Prostate gland (tissue), 2 donors: Measurements from ENCODE around the gene TPSB2. TPM values are rescaled to one million over a fixed set of nuclear protein-coding genes. Genes with fewer than 3 reads are reported as not detected.
"Not testable (repeated sequence)": the region's sequence is repeated elsewhere in the genome, so short reads cannot be mapped to it uniquely, and the experiment has no call there.

ENCODE experiments used
- DNase-seq: peaks from one replicate; pipeline ENCODE4 v3.0.0-alpha.2; 2019; ENCODE audit warnings: low spot score
- H3K27ac ChIP-seq, 2 donors: fragments of 200-600 bp; sonication (generic); 2 replicates each; pipeline ENCODE4 v1.5.1; 2017 to 2019
- H3K27me3 ChIP-seq: fragments of 200-600 bp; sonication (generic); replicated peaks from 2 replicates; pipeline ENCODE4 v1.5.1; 2019; ENCODE audit not compliant: insufficient read depth
- H3K36me3 ChIP-seq, 2 donors: fragments of 200-600 bp; sonication (generic); 1 replicate in 1 of 2; 2 replicates in 1 of 2; pipeline versions ENCODE4 v1.5.1 to v1.8.1; 2017 to 2019
- H3K4me1 ChIP-seq: fragments of 200-600 bp; sonication (generic); replicated peaks from 2 replicates; pipeline ENCODE4 v1.5.1; 2019
- H3K4me3 ChIP-seq, 2 donors: fragments of 200-600 bp; sonication (generic); 2 replicates each; pipeline ENCODE4 v1.5.1; 2017 to 2019
- H3K9me3 ChIP-seq: fragments of 200-600 bp; sonication (generic); 2 replicates; pipeline ENCODE4 v1.5.1; 2017
- POLR2A ChIP-seq: fragments of 450-650 bp; IDR thresholded peaks from one replicate; pipeline ENCODE4 v1.6.1; 2016; ENCODE audit warnings: antibody characterized with exemption, mild to moderate bottlenecking
- POLR2AphosphoS5 ChIP-seq: sonication (generic); formaldehyde crosslinking; IDR thresholded peaks from one replicate; pipeline ENCODE4 v1.6.1; 2017; ENCODE audit warnings: antibody characterized with exemption
- WGBS: methylation state at CpG from one replicate; pipeline ENCODE4 v1.1.5; 2018; 5-methylcytosine and 5-hydroxymethylcytosine counted together
- intact Hi-C: fragments of 100-400 bp; cut with DNase I; formaldehyde crosslinking; loops from one replicate; pipeline ENCODE4 v1.14.2; 2022
- total RNA-seq, 2 donors: library from RNA; depleted of rRNA; stranded (reverse); fragments of >200 nt; gene quantifications; one replicate each; pipeline ENCODE4 v1.1.0, GENCODE V29; 2016
- TF ChIP-seq, protein P1 (sequence below), 4 experiments: fragments of 200-600 bp in 2 of 4; fragments of 450-650 bp in 2 of 4; sonication (generic) in 2 of 4; IDR thresholded peaks; 1 replicate in 3 of 4; 2 replicates in 1 of 4; pipeline ENCODE4 v1.5.1; 2016 to 2019; ENCODE audit warnings: antibody characterized with exemption in 4 of 4, mild to moderate bottlenecking in 2 of 4, moderate library complexity in 2 of 4

The TPSB2 gene
- total RNA-seq, 2 donors from 2014 or later: 31.8 to 78.7 TPM

- Histone ChIP-seq H3K27ac (no peak overlapping the region), H3K4me3 (no peak overlapping the region), H3K27me3 (no peaks in the 10 kb centered on the region), H3K4me1 (no peaks in the 10 kb centered on the region), H3K9me3 (no peaks in the 10 kb centered on the region), H3K36me3 (no peaks in the 10 kb centered on the region)
- TF ChIP-seq POLR2A (no peak), POLR2AphosphoS5 (no peak)
- TF ChIP-seq, protein P1, sequence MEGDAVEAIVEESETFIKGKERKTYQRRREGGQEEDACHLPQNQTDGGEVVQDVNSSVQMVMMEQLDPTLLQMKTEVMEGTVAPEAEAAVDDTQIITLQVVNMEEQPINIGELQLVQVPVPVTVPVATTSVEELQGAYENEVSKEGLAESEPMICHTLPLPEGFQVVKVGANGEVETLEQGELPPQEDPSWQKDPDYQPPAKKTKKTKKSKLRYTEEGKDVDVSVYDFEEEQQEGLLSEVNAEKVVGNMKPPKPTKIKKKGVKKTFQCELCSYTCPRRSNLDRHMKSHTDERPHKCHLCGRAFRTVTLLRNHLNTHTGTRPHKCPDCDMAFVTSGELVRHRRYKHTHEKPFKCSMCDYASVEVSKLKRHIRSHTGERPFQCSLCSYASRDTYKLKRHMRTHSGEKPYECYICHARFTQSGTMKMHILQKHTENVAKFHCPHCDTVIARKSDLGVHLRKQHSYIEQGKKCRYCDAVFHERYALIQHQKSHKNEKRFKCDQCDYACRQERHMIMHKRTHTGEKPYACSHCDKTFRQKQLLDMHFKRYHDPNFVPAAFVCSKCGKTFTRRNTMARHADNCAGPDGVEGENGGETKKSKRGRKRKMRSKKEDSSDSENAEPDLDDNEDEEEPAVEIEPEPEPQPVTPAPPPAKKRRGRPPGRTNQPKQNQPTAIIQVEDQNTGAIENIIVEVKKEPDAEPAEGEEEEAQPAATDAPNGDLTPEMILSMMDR (IDR thresholded peaks at IDR 0.05): no peak
- intact Hi-C loops: no loop called here
- 52% methylated on average over 21 of the region's 22 CpGs for WGBS
- DNase-seq: no peak
These were observed 15.6 kb upstream of the TPSB2 start for GRCh38 chr16:1245452-1246020.

DNA sequence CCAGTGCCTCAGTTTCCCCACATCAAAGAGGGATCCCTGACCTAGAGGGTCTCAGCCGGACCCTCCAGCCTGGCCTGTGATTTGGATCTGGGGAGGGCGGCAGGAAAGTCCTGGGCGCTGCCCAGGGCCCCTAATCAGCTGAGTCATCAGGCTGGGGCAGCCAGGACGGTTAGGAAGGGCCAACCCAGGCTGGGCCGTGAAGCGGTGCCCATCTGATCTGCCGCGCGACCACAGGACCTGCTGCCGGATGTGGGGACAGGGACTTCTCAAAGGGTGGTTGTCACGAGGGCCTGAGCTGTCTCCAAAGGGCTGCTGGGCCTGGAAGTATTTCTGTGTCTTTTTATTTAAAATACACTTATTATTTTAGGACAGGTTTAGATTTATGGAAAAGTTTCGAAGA is 14.9 kb upstream of the TPSB2 start:
- intact Hi-C loops: no loop called here
- WGBS: 65% methylated on average over 12 of the region's 12 CpGs

GRCh38 chr16:1243907-1244850 is 14.2 kb upstream of the TPSB2 start:
- DNase-seq, intact Hi-C loops, H3K36me3 ChIP-seq, H3K27ac ChIP-seq, H3K27me3 ChIP-seq, H3K4me3 ChIP-seq, H3K4me1 ChIP-seq, H3K9me3 ChIP-seq: not testable (repeated sequence)
- 74% methylated on average over 27 of the region's 32 CpGs for WGBS

More for the DNA sequence above, 14.9 kb upstream of the TPSB2 start:
- no peaks in the 10 kb centered on the region for H3K36me3 ChIP-seq
- H3K4me1 ChIP-seq: no peaks in the 10 kb centered on the region
- no peak overlapping the region for H3K27ac ChIP-seq
- no peak for DNase-seq
- TF ChIP-seq, protein P1 (IDR thresholded peaks at IDR 0.05): no peak
- no peak for TF ChIP-seq POLR2A
- no peak for TF ChIP-seq POLR2AphosphoS5
- no peaks in the 10 kb centered on the region for H3K27me3 ChIP-seq
- no peaks in the 10 kb centered on the region for H3K9me3 ChIP-seq
- H3K4me3 ChIP-seq: no peak overlapping the region

- H3K27me3 ChIP-seq, intact Hi-C loops, H3K27ac ChIP-seq, H3K36me3 ChIP-seq, DNase-seq, H3K9me3 ChIP-seq, H3K4me3 ChIP-seq, H3K4me1 ChIP-seq: not testable (repeated sequence)
- 70% methylated on average over 7 of the region's 11 CpGs for WGBS
These were observed 13.4 kb upstream of the TPSB2 start for GRCh38 chr16:1243363-1243762.

DNA sequence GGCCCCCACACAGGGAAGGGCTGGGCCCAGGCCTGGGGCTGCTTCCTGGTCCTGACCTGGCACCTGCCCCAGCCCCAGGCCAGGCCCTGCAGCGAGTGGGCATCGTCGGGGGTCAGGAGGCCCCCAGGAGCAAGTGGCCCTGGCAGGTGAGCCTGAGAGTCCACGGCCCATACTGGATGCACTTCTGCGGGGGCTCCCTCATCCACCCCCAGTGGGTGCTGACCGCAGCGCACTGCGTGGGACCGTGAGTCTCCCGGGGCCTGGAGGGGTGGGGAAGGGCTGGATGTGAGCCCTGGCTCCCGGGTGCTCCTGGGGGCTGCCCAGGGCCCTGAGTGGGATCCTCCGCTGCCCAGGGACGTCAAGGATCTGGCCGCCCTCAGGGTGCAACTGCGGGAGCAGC is 11.1 kb upstream of the TPSB2 start:
- intact Hi-C loops, H3K27me3 ChIP-seq, H3K36me3 ChIP-seq, H3K4me1 ChIP-seq, H3K4me3 ChIP-seq, DNase-seq, H3K9me3 ChIP-seq, H3K27ac ChIP-seq: not testable (repeated sequence)
- WGBS: 100% methylated on average over 1 of the region's 15 CpGs

GRCh38 chr16:1240436-1240835 is 10.5 kb upstream of the TPSB2 start, which contains the start of gene TPSAB1:
Gene TPSAB1, plus strand, starts transcription at chr16:1240705. Its CDS starts 234 bp downstream, at chr16:1240939.
- not testable (repeated sequence) for H3K27me3 ChIP-seq, DNase-seq
- WGBS: 51% methylated on average over 5 of the region's 12 CpGs

GRCh38 chr16:1239575-1239974 is 9.6 kb upstream of the TPSB2 start:
- H3K27me3 ChIP-seq, H3K4me3 ChIP-seq, H3K36me3 ChIP-seq, H3K27ac ChIP-seq, intact Hi-C loops, H3K4me1 ChIP-seq, DNase-seq, H3K9me3 ChIP-seq: not testable (repeated sequence)
- 89% methylated on average over 7 of the region's 9 CpGs for WGBS

More at GRCh38 chr16:1240436-1240835, 10.5 kb upstream of the TPSB2 start, which contains the start of gene TPSAB1:
- H3K4me3 ChIP-seq, intact Hi-C loops, H3K9me3 ChIP-seq, H3K27ac ChIP-seq, H3K36me3 ChIP-seq, H3K4me1 ChIP-seq: not testable (repeated sequence)

DNA sequence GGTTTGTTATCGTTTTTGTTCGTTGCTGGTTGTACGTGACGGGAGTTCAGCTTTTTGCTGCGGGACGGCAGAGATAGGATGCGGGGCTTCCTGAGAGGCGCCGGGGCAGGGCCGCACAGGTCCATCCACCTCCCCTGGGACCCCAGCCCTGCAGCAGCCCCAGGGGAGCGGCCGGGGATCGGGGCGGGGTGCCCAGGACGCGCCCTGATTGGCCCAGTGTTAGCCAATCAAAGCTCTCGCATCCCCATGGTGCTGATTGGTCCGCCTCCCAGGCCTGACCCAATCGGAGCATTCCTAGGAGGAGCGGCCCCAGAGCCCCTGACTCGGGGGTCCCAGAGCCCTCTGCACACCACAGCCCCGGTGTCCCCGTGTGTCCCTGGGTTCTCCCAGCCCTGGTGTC is 8.9 kb upstream of the TPSB2 start:
- H3K27me3 ChIP-seq, H3K36me3 ChIP-seq, H3K4me3 ChIP-seq, H3K27ac ChIP-seq, DNase-seq, intact Hi-C loops, H3K4me1 ChIP-seq, H3K9me3 ChIP-seq: not testable (repeated sequence)
- 63% methylated on average over 11 of the region's 23 CpGs for whole genome bisulfite sequencing
